ENCODE measurements around the gene HIF3A.

Gene HIF3A

DNA sequence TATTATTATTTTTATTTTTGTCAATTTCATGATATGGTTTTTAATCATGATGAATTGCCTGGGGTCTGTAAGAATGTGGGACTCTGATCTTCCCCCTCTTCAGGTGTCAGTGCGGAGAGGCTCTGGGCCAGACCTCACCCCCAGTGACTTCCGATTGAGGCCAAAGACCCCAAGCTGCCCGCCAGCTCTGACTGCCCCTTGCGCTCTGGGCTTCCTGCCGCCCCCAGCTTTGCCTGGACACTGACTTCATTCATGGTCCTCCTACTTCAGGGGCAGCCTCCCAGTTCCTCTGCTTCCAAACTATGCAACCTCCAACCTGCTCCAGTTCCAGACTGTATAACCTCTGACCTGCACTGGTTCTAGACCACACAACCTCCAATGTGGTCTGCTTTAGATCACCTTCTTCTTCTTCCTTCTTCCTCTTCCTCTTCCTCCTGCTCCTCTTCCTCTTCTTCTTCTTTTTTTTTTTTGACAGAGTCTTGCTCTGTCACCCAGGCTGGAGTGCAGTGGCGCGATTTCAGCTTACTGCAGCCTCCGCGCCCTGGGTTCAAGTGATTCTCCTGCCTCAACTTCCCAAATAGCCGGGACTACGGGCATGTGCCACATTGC is 43.3 kb downstream of the HIF3A start:
- Histone ChIP-seq H2AFZ (ENCODE audit: low read depth, low read length) (no peak overlapping the region), H3K4me1 (ENCODE audit: insufficient read depth, low read length) (no peaks in the 10 kb centered on the region), H3K79me2 (ENCODE audit: insufficient read depth, low read length) (no peaks in the 10 kb centered on the region), H3K9ac (ENCODE audit: low read depth, low read length) (no peak overlapping the region), H3K27ac (ENCODE audit: low read length) (no peak overlapping the region), H3K4me2 (ENCODE audit: insufficient read depth, low read length) (no peak overlapping the region), H3K9me3 (ENCODE audit: insufficient read depth, low read length, severe bottlenecking) (no peaks in the 10 kb centered on the region), H4K20me1 (ENCODE audit: insufficient read depth, low read length) (no peaks in the 10 kb centered on the region), H3K4me3 (ENCODE audit: low read depth in 1 of 2, low read length in 2 of 2) (no peak overlapping the region), H3K36me3 (ENCODE audit: insufficient read depth, low read length) (no peaks in the 10 kb centered on the region), H3K27me3 (ENCODE audit: insufficient read depth, low read length, poor library complexity) (peaks cover 4% of the 10 kb centered on the region)
- TF ChIP-seq EZH2 (IDR thresholded peaks at IDR 0.05; ENCODE audit: borderline replicate concordance, low read depth, low read length, severe bottlenecking) (no peak), CTCF (IDR thresholded peaks at IDR 0.05; ENCODE audit: borderline replicate concordance, extremely low read depth, low read length, poor library complexity, severe bottlenecking) (no peak)
- DNase-seq = no peak
- ATAC-seq (ENCODE audit: insufficient read depth, low read depth) = no peak

DNA sequence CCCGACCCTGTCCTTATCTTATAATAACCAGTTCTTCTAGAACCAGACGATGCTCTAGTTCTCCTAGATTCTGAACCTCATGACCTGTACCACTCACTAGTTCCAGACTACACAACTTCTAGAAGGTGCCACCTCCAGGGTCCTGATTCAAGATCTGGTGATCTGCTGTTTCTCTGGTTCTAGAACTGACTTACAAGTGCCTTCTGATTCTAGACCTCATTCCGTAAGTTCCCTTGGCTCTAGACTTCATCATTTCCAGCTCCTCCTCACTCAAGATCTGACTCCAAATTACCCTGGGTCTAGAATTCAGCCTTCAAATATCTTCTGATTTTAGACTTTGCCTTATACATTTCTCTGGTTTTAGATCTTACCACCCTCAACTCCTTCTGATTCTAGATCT is 45.1 kb downstream of the HIF3A start:
- no peak overlapping the region for H2AFZ ChIP-seq (ENCODE audit: low read depth, low read length)
- no peak for DNase-seq
- H3K9ac ChIP-seq (ENCODE audit: low read depth, low read length) = no peak overlapping the region
- no peaks in the 10 kb centered on the region for H3K9me3 ChIP-seq (ENCODE audit: insufficient read depth, low read length, severe bottlenecking)
- peaks cover 6% of the 10 kb centered on the region for H3K4me1 ChIP-seq (ENCODE audit: insufficient read depth, low read length)
- no peaks in the 10 kb centered on the region for H3K79me2 ChIP-seq (ENCODE audit: insufficient read depth, low read length)
- peaks cover 4% of the 10 kb centered on the region for H3K27me3 ChIP-seq (ENCODE audit: insufficient read depth, low read length, poor library complexity)
- no peak overlapping the region for H3K4me2 ChIP-seq (ENCODE audit: insufficient read depth, low read length)
- H4K20me1 ChIP-seq (ENCODE audit: insufficient read depth, low read length) = no peaks in the 10 kb centered on the region
- no peak for TF ChIP-seq EZH2 (IDR thresholded peaks at IDR 0.05; ENCODE audit: borderline replicate concordance, low read depth, low read length, severe bottlenecking)
- TF ChIP-seq CTCF (IDR thresholded peaks at IDR 0.05; ENCODE audit: borderline replicate concordance, extremely low read depth, low read length, poor library complexity, severe bottlenecking) = no peak
- H3K27ac ChIP-seq (ENCODE audit: low read length) = no peak overlapping the region
- H3K36me3 ChIP-seq (ENCODE audit: insufficient read depth, low read length) = no peaks in the 10 kb centered on the region
- H3K4me3 ChIP-seq (ENCODE audit: low read depth in 1 of 2, low read length in 2 of 2) = no peak overlapping the region
- ATAC-seq (ENCODE audit: insufficient read depth, low read depth) = no peak

DNA sequence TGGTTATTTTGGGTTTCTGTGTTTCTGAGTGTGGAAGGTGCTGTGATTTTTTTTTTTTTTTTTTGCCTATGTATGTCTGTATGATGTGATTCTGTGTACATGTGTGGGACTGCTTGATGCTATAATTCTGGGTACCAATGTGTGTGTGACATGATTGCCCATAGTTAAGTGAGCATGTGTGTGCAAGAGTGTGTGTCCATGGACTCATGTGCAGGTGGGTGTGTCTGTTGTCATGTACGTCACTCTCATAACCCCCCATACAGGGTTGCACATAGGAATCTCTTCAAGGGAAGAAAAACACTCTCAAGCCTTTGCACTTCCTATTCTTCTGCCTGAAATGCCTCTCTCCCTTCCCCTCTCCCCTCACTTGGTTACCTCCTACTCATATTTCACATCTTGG is 47.5 kb downstream of the HIF3A start:
- H3K4me2 ChIP-seq (ENCODE audit: insufficient read depth, low read length) = no peak overlapping the region
- no peak for DNase-seq
- H3K36me3 ChIP-seq (ENCODE audit: insufficient read depth, low read length) = peaks cover 6% of the 10 kb centered on the region; the same call in 1 of the 2 replicates
- peaks cover 9% of the 10 kb centered on the region; the same call in 1 of the 2 replicates for H4K20me1 ChIP-seq (ENCODE audit: insufficient read depth, low read length)
- TF ChIP-seq EZH2 (IDR thresholded peaks at IDR 0.05; ENCODE audit: borderline replicate concordance, low read depth, low read length, severe bottlenecking) (no peak), CTCF (IDR thresholded peaks at IDR 0.05; ENCODE audit: borderline replicate concordance, extremely low read depth, low read length, poor library complexity, severe bottlenecking) (no peak)
- peaks cover 25% of the 10 kb centered on the region for H3K4me1 ChIP-seq (ENCODE audit: insufficient read depth, low read length)
- peaks cover 4% of the 10 kb centered on the region for H3K27me3 ChIP-seq (ENCODE audit: insufficient read depth, low read length, poor library complexity)
- no peak overlapping the region for H3K27ac ChIP-seq (ENCODE audit: low read length)
- H3K4me3 ChIP-seq (ENCODE audit: low read depth in 1 of 2, low read length in 2 of 2) = no peak overlapping the region
- H3K9me3 ChIP-seq (ENCODE audit: insufficient read depth, low read length, severe bottlenecking) = no peaks in the 10 kb centered on the region
- H2AFZ ChIP-seq (ENCODE audit: low read depth, low read length) = no peak overlapping the region
- no peak for ATAC-seq (ENCODE audit: insufficient read depth, low read depth)
- H3K79me2 ChIP-seq (ENCODE audit: insufficient read depth, low read length) = peaks cover 24% of the 10 kb centered on the region
- no peak overlapping the region for H3K9ac ChIP-seq (ENCODE audit: low read depth, low read length)

All from DND-41 (cell line).